HepG2 (cell line): ENCODE results near the gene ADAR. TPM values are rescaled to one million over a fixed set of nuclear protein-coding genes. Genes with fewer than 3 reads are reported as not detected.

Source experiments
- CHCHD3 ChIP-seq: sonication (generic); formaldehyde crosslinking; IDR thresholded peaks from 2 replicates; pipeline ENCODE4 v1.8.0; 2022; ENCODE audit warnings: mild to moderate bottlenecking, missing genetic modification reagents, moderate library complexity
- HCFC1 ChIP-seq: fragments of 150-350 bp; IDR thresholded peaks from 2 replicates; pipeline ENCODE4 v1.6.1; 2014; ENCODE audit warnings: low read depth, low read length
- LCORL ChIP-seq, 2 experiments: fragments of 450-650 bp in 1 of 2; sonication (generic) in 1 of 2; formaldehyde crosslinking in 1 of 2; IDR thresholded peaks; 2 replicates each; pipeline versions ENCODE4 v1.5.0 to v1.6.1; 2017 to 2020; ENCODE audit warnings: antibody characterized with exemption in 1 of 2, missing genetic modification reagents in 1 of 2
- SOX5 ChIP-seq: IDR thresholded peaks from 2 replicates; pipeline ENCODE4 v1.6.1; 2016; ENCODE audit warnings: borderline replicate concordance
- TEAD2 ChIP-seq: sonication (generic); formaldehyde crosslinking; IDR thresholded peaks from 2 replicates; pipeline ENCODE4 v1.9.0; 2021; ENCODE audit warnings: missing genetic modification reagents
- ZBTB21 ChIP-seq: sonication (generic); formaldehyde crosslinking; IDR thresholded peaks from 2 replicates; pipeline ENCODE4 v1.4.0; 2020; ENCODE audit warnings: missing genetic modification reagents
- ZFP41 ChIP-seq: sonication (generic); formaldehyde crosslinking; IDR thresholded peaks from 2 replicates; pipeline ENCODE4 v1.4.0; 2020; ENCODE audit warnings: mild to moderate bottlenecking, missing genetic modification reagents, borderline replicate concordance
- ZNF230 ChIP-seq: sonication (generic); formaldehyde crosslinking; IDR thresholded peaks from 2 replicates; pipeline ENCODE4 v1.4.0; 2020; ENCODE audit warnings: mild to moderate bottlenecking, missing genetic modification reagents
- ZNF639 ChIP-seq: conservative IDR thresholded peaks from 2 replicates; pipeline ENCODE4 v1.6.1; 2018; ENCODE audit warnings: missing genetic modification reagents
- ZNF672 ChIP-seq: sonication (generic); formaldehyde crosslinking; IDR thresholded peaks from 2 replicates; pipeline ENCODE4 v1.8.1; 2022; ENCODE audit warnings: missing genetic modification reagents
- ZNF724P ChIP-seq: sonication (generic); formaldehyde crosslinking; IDR thresholded peaks from 2 replicates; pipeline ENCODE4 v1.8.0; 2022; ENCODE audit warnings: missing genetic modification reagents, borderline replicate concordance
- polyA plus RNA-seq, 8 experiments: library from polyadenylated mRNA; depleted of rRNA in 3 of 8; stranded (reverse) in 7 of 8; unstranded in 1 of 8; fragments of >200 nt; fragmentation: Illumina TruSeq in 4 of 8; extraction: Trizol in 4 of 8; gene quantifications; 2 replicates each; pipeline versions ENCODE4 v1.2.1 to v1.2.3, GENCODE V29; 2011 to 2016; ENCODE audit warnings: low read depth in 4 of 8, missing spikeins in 1 of 8, mixed read lengths in 1 of 8; ENCODE audit not compliant: insufficient read depth in 1 of 8
- total RNA-seq, 5 experiments: library from RNA; depleted of rRNA; stranded (reverse); fragments of >200 nt; fragmentation: Illumina TruSeq; extraction: Trizol; gene quantifications; 2 replicates each; pipeline ENCODE4 v1.2.3, GENCODE V29; 2016; ENCODE audit warnings: low read depth in 1 of 5
- TF ChIP-seq, protein P1 (sequence below): IDR thresholded peaks from 2 replicates; pipeline ENCODE4 v1.6.1; 2016; ENCODE audit warnings: missing genetic modification reagents, missing compliant biosample characterization
- TF ChIP-seq, protein P2 (sequence below): IDR thresholded peaks from 2 replicates; pipeline ENCODE4 v1.6.1; 2016; ENCODE audit warnings: missing compliant biosample characterization, missing genetic modification reagents, borderline replicate concordance
- TF ChIP-seq, protein P3 (sequence below): sonication (generic); formaldehyde crosslinking; IDR thresholded peaks from 2 replicates; pipeline ENCODE4 v1.4.0; 2020; ENCODE audit warnings: missing genetic modification reagents
- TF ChIP-seq, protein P4 (sequence below): sonication (generic); formaldehyde crosslinking; IDR thresholded peaks from 2 replicates; pipeline ENCODE4 v1.4.0; 2020; ENCODE audit warnings: missing genetic modification reagents

The ADAR gene
- total and polyA plus RNA-seq, 2 of the 13 experiments (the other 11 are each of a cell fraction or from before 2014, with no cell fraction given): 70.8 to 86.2 TPM

DNA sequence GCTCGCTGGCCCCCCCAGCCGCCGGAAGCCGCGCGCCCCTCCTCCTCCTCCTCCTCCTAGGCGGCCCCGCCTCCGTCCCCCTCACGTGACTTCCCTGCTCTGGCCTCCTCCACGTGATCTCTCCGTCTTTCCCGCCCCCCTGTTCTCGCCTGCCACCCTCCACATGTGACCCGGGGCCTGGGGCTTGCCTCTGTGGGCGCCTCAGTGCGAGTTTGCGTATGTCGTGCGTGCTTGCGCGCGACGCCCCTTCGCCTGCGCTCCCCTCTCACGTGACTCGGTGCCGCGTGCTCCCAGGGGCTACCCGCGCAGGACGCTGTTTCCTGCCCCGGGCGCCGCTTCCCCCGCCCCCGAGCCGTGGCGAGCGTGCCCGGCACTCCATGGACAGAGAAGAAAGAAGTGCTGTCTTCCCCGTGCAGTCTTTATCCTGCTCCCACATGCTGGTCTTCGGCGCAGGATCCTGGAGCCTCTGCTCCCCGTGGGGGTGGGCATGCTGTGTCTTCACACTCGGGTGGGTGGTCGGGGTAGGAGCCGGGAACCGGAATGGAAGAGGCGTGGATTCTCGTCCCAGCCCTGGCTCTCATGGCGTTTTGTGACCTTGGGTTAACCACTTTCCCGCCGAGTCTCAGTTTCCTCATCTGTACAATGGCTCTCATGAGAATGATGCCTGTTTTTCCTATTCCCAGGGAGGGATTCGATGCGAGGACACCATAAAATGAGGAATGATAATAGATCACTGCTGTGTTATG is 49.1 kb downstream of the ADAR start (continued):
- no peak for TF ChIP-seq ZNF639 (CRISPR knock-in tag)
- TF ChIP-seq TEAD2 (CRISPR knock-in tag): peak; percentile 91
- peak; percentile 95 for TF ChIP-seq ZNF724P (CRISPR knock-in tag)
- 0 out of 2 replicates have a peak, but pooled peaks have one; percentile 9 for TF ChIP-seq ZBTB21 (CRISPR knock-in tag)
- TF ChIP-seq, protein P1, sequence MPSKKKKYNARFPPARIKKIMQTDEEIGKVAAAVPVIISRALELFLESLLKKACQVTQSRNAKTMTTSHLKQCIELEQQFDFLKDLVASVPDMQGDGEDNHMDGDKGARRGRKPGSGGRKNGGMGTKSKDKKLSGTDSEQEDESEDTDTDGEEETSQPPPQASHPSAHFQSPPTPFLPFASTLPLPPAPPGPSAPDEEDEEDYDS (CRISPR knock-in tag): peak; percentile 21; the same call in 1 of the 2 replicates
- TF ChIP-seq SOX5 (CRISPR knock-in tag): peak; percentile 72
- TF ChIP-seq ZNF230: peak; percentile 93
- TF ChIP-seq, protein P2, sequence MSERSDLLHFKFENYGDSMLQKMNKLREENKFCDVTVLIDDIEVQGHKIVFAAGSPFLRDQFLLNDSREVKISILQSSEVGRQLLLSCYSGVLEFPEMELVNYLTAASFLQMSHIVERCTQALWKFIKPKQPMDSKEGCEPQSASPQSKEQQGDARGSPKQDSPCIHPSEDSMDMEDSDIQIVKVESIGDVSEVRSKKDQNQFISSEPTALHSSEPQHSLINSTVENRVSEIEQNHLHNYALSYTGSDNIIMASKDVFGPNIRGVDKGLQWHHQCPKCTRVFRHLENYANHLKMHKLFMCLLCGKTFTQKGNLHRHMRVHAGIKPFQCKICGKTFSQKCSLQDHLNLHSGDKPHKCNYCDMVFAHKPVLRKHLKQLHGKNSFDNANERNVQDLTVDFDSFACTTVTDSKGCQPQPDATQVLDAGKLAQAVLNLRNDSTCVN: peak; percentile 93
- TF ChIP-seq, protein P3, sequence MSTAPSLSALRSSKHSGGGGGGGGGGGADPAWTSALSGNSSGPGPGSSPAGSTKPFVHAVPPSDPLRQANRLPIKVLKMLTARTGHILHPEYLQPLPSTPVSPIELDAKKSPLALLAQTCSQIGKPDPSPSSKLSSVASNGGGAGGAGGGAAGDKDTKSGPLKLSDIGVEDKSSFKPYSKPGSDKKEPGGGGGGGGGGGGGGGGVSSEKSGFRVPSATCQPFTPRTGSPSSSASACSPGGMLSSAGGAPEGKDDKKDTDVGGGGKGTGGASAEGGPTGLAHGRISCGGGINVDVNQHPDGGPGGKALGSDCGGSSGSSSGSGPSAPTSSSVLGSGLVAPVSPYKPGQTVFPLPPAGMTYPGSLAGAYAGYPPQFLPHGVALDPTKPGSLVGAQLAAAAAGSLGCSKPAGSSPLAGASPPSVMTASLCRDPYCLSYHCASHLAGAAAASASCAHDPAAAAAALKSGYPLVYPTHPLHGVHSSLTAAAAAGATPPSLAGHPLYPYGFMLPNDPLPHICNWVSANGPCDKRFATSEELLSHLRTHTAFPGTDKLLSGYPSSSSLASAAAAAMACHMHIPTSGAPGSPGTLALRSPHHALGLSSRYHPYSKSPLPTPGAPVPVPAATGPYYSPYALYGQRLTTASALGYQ (CRISPR knock-in tag): peak; percentile 69; the same call in 1 of the 2 replicates
- peak; percentile 57; the same call in 1 of the 2 replicates for TF ChIP-seq LCORL (IDR thresholded peaks at IDR 0.05)
- TF ChIP-seq LCORL (CRISPR knock-in tag; IDR thresholded peaks at IDR 0.05): peak; percentile 74; the same call in 1 of the 2 replicates
- peak; percentile 68; the same call in 1 of the 2 replicates for TF ChIP-seq CHCHD3
- peak; percentile 97 for TF ChIP-seq ZNF672 (CRISPR knock-in tag)
- peak; percentile 63 for TF ChIP-seq HCFC1
- TF ChIP-seq ZFP41: peak; percentile 99
- TF ChIP-seq, protein P4, sequence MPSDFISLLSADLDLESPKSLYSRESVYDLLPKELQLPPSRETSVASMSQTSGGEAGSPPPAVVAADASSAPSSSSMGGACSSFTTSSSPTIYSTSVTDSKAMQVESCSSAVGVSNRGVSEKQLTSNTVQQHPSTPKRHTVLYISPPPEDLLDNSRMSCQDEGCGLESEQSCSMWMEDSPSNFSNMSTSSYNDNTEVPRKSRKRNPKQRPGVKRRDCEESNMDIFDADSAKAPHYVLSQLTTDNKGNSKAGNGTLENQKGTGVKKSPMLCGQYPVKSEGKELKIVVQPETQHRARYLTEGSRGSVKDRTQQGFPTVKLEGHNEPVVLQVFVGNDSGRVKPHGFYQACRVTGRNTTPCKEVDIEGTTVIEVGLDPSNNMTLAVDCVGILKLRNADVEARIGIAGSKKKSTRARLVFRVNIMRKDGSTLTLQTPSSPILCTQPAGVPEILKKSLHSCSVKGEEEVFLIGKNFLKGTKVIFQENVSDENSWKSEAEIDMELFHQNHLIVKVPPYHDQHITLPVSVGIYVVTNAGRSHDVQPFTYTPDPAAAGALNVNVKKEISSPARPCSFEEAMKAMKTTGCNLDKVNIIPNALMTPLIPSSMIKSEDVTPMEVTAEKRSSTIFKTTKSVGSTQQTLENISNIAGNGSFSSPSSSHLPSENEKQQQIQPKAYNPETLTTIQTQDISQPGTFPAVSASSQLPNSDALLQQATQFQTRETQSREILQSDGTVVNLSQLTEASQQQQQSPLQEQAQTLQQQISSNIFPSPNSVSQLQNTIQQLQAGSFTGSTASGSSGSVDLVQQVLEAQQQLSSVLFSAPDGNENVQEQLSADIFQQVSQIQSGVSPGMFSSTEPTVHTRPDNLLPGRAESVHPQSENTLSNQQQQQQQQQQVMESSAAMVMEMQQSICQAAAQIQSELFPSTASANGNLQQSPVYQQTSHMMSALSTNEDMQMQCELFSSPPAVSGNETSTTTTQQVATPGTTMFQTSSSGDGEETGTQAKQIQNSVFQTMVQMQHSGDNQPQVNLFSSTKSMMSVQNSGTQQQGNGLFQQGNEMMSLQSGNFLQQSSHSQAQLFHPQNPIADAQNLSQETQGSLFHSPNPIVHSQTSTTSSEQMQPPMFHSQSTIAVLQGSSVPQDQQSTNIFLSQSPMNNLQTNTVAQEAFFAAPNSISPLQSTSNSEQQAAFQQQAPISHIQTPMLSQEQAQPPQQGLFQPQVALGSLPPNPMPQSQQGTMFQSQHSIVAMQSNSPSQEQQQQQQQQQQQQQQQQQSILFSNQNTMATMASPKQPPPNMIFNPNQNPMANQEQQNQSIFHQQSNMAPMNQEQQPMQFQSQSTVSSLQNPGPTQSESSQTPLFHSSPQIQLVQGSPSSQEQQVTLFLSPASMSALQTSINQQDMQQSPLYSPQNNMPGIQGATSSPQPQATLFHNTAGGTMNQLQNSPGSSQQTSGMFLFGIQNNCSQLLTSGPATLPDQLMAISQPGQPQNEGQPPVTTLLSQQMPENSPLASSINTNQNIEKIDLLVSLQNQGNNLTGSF (CRISPR knock-in tag): peak; percentile 95
